GM12875 (cell line): ENCODE data around the gene SH3GL2.

Experiments used
- H3K4me3 ChIP-seq: one replicate; pipeline ENCODE4 v1.5.1; 2011; ENCODE audit warnings: low read depth, low read length, control low read depth
- CTCF ChIP-seq: IDR thresholded peaks from 2 replicates; pipeline ENCODE4 v1.5.1; 2011; ENCODE audit warnings: low read depth, mild to moderate bottlenecking, control low read depth, inconsistent platforms, low read length, moderate library complexity, borderline replicate concordance; ENCODE audit not compliant: insufficient read depth

SH3GL2 gene

GRCh38 chr9:17609312-17610005, 30.6 kb downstream of the SH3GL2 start:
- H3K4me3 ChIP-seq = no peak overlapping the region
- no peak for TF ChIP-seq CTCF

- no peak for TF ChIP-seq CTCF
- H3K4me3 ChIP-seq = no peak overlapping the region
These were observed 32.5 kb downstream of the SH3GL2 start for GRCh38 chr9:17611342-17611741.

GRCh38 chr9:17611917-17612316, 33.1 kb downstream of the SH3GL2 start:
- H3K4me3 ChIP-seq = no peak overlapping the region
- TF ChIP-seq CTCF = no peak

- no peak for TF ChIP-seq CTCF
- no peak overlapping the region for H3K4me3 ChIP-seq
These were observed 34.9 kb downstream of the SH3GL2 start for GRCh38 chr9:17613758-17614157.

- H3K4me3 ChIP-seq = no peak overlapping the region
- no peak for TF ChIP-seq CTCF
These were observed 35.4 kb downstream of the SH3GL2 start for GRCh38 chr9:17614250-17614649.

- TF ChIP-seq CTCF = no peak
- H3K4me3 ChIP-seq = no peak overlapping the region
These were observed 36.0 kb downstream of the SH3GL2 start for GRCh38 chr9:17614903-17615302.

- no peak for TF ChIP-seq CTCF
- H3K4me3 ChIP-seq = no peak overlapping the region
These were observed 43.3 kb downstream of the SH3GL2 start for GRCh38 chr9:17622141-17622540.
